ENCODE results near the gene PARVA.

- TF ChIP-seq CEBPB (IDR thresholded peaks at IDR 0.05) (no peak), ZBTB7A (IDR thresholded peaks at IDR 0.05; ENCODE audit: low read depth) (no peak), FOXM1 (IDR thresholded peaks at IDR 0.05; ENCODE audit: borderline replicate concordance, low read depth) (no peak), TAF1 (IDR thresholded peaks at IDR 0.05; ENCODE audit: low read depth) (no peak), MAX (IDR thresholded peaks at IDR 0.05) (no peak), RAD21 (IDR thresholded peaks at IDR 0.05; ENCODE audit: low read depth) (no peak), EP300 (IDR thresholded peaks at IDR 0.05; ENCODE audit: borderline replicate concordance) (no peak), REST (IDR thresholded peaks at IDR 0.05; ENCODE audit: low read depth) (no peak), TCF12 (IDR thresholded peaks at IDR 0.05; ENCODE audit: low read depth) (no peak), CREB1 (IDR thresholded peaks at IDR 0.05; ENCODE audit: low read depth) (no peak), TEAD4 (IDR thresholded peaks at IDR 0.05) (peak; percentile 60), YY1 (IDR thresholded peaks at IDR 0.05; ENCODE audit: low read depth) (no peak)
Measured at GRCh38 chr11:12496181-12497025, 119.0 kb downstream of the PARVA start.

Data from Ishikawa (cell line).